Cardiac muscle cell (in vitro differentiated cells and primary cell): ENCODE measurements around the gene ZDHHC4. TPM values are rescaled to one million over a fixed set of nuclear protein-coding genes. Genes with fewer than 3 reads are reported as not detected.

Source experiments
- DNase-seq, 2 donors: peaks; one replicate each; pipeline versions ENCODE4 v3.0.0 to v3.0.0-alpha.2; 2010 to 2017; ENCODE audit warnings: low read depth in 1 of 2, low spot score in 1 of 2
- H3K27ac ChIP-seq: fragments of 200-600 bp; sonication (generic); 2 replicates; pipeline ENCODE4 v1.5.1; 2016
- H3K27me3 ChIP-seq: fragments of 200-600 bp; sonication (generic); 2 replicates; pipeline ENCODE4 v1.6.0; 2016; ENCODE audit warnings: control low read depth
- H3K36me3 ChIP-seq: fragments of 200-600 bp; sonication (generic); 2 replicates; pipeline ENCODE4 v1.5.1; 2016; ENCODE audit warnings: control low read depth
- H3K4me1 ChIP-seq: fragments of 200-600 bp; sonication (generic); 2 replicates; pipeline ENCODE4 v1.8.1; 2017; ENCODE audit warnings: low read depth, mild to moderate bottlenecking, mixed run types
- H3K4me3 ChIP-seq: fragments of 200-600 bp; sonication (generic); 2 replicates; pipeline ENCODE4 v1.5.1; 2016; ENCODE audit warnings: mild to moderate bottlenecking
- H3K9me3 ChIP-seq: fragments of 200-600 bp; sonication (generic); 2 replicates; pipeline ENCODE4 v1.5.1; 2017; ENCODE audit warnings: low read depth, mild to moderate bottlenecking, control low read depth
- CTCF ChIP-seq: IDR thresholded peaks from 2 replicates; pipeline ENCODE4 v1.5.1; 2012; ENCODE audit warnings: low read depth, mild to moderate bottlenecking, low read length
- polyA plus RNA-seq: library from polyadenylated mRNA; unstranded; fragments of >200 nt; fragmentation: Nextera tagmentation; extraction: Ambion mirVana; gene quantifications from 2 replicates; pipeline ENCODE4 v1.2.1, GENCODE V29; 2016
- total RNA-seq: library from RNA; depleted of rRNA; stranded (reverse); fragments of >200 nt; gene quantifications from 2 replicates; pipeline ENCODE4 v1.2.3, GENCODE V29; 2016

Gene ZDHHC4
- total and polyA plus RNA-seq, 2 experiments from 2014 or later = 51.7 to 110 TPM

GRCh38 chr7:6545398-6546126 lies 31.7 kb upstream of the ZDHHC4 start:
- TF ChIP-seq CTCF = no peak
- Histone ChIP-seq H3K9me3 (no peaks in the 10 kb centered on the region), H3K4me3 (no peak overlapping the region), H3K27me3 (no peaks in the 10 kb centered on the region), H3K27ac (no peak overlapping the region), H3K4me1 (no peaks in the 10 kb centered on the region), H3K36me3 (no peaks in the 10 kb centered on the region)
- DNase-seq = no peak

- TF ChIP-seq CTCF = no peak
- Histone ChIP-seq H3K4me3 (no peak overlapping the region), H3K36me3 (no peaks in the 10 kb centered on the region), H3K9me3 (no peaks in the 10 kb centered on the region), H3K27ac (no peak overlapping the region), H3K27me3 (no peaks in the 10 kb centered on the region), H3K4me1 (no peaks in the 10 kb centered on the region)
- no peak for DNase-seq
Observed at GRCh38 chr7:6546498-6547251, 30.6 kb upstream of the ZDHHC4 start.

- DNase-seq = no peak
- Histone ChIP-seq H3K27me3 (no peaks in the 10 kb centered on the region), H3K36me3 (no peaks in the 10 kb centered on the region), H3K27ac (no peak overlapping the region), H3K4me1 (no peaks in the 10 kb centered on the region), H3K9me3 (no peaks in the 10 kb centered on the region), H3K4me3 (no peak overlapping the region)
- TF ChIP-seq CTCF = no peak
Observed at GRCh38 chr7:6547400-6547799, 29.9 kb upstream of the ZDHHC4 start.

GRCh38 chr7:6551016-6551511 lies 26.2 kb upstream of the ZDHHC4 start, which contains the start of gene GRID2IP:
TSS of gene GRID2IP (minus strand) at chr7:6551461. CDS start at chr7:6551436, 25 bp downstream.
- Histone ChIP-seq H3K9me3 (no peaks in the 10 kb centered on the region), H3K27ac (no peak within 1 kb of the TSS), H3K27me3 (no peaks in the 10 kb centered on the region), H3K4me3 (no peak within 1 kb of the TSS), H3K36me3 (no peaks in the 10 kb centered on the region), H3K4me1 (no peaks in the 10 kb centered on the region)
- DNase-seq = no peak
- no peak for TF ChIP-seq CTCF

- no peaks in the 10 kb centered on the region for H3K9me3 ChIP-seq
- no peak for DNase-seq
- H3K27me3 ChIP-seq = no peaks in the 10 kb centered on the region
- H3K4me1 ChIP-seq = no peaks in the 10 kb centered on the region
- H3K27ac ChIP-seq = no peak overlapping the region
- H3K4me3 ChIP-seq = no peak overlapping the region
- no peak for TF ChIP-seq CTCF
- no peaks in the 10 kb centered on the region for H3K36me3 ChIP-seq
Observed at GRCh38 chr7:6553448-6554044, 23.7 kb upstream of the ZDHHC4 start.
